PC-9 (cell line): ENCODE measurements around the gene BCO2. TPM values are rescaled to one million over a fixed set of nuclear protein-coding genes. Genes with fewer than 3 reads are reported as not detected.
A peak's percentile ranks its signal among the peaks of the same experiment; 100 is the strongest.

ENCODE experiments used
- BruUV-seq: library from RNA; stranded (reverse); fragments of 400-500 nt; replicated peaks from 2 replicates; lab custom pipeline; 2021; lab: Mats Ljungman, UMichigan
- CTCF ChIA-PET: fragments of 300-600 bp; sonication (Branson Sonifier 250); formaldehyde crosslinking; loops from one replicate; lab custom pipeline; 2022; ENCODE audit warnings: antibody characterized with exemption; lab: Charles Lee
- POLR2A ChIA-PET: fragments of 300-600 bp; sonication (Branson Sonifier 250); formaldehyde crosslinking; loops from one replicate; lab custom pipeline; 2022; ENCODE audit warnings: antibody characterized with exemption; ENCODE audit not compliant: unreplicated experiment; lab: Charles Lee
- DNase-seq, 2 experiments: peaks; one replicate each; pipeline versions ENCODE4 v3.0.0 to v3.0.0-alpha.2; 2015 to 2022; ENCODE audit warnings: mixed read lengths in 1 of 2
- H2AFZ ChIP-seq: fragments of 200-600 bp; sonication (generic); 2 replicates; pipeline ENCODE4 v1.8.1; 2017; ENCODE audit warnings: antibody characterized with exemption
- H3F3A ChIP-seq: fragments of 200-600 bp; sonication (generic); 2 replicates; pipeline ENCODE4 v1.8.1; 2017; ENCODE audit warnings: antibody characterized with exemption, mild to moderate bottlenecking, low read depth; ENCODE audit not compliant: insufficient read depth
- H3K27ac ChIP-seq: fragments of 200-600 bp; sonication (generic); 2 replicates; pipeline ENCODE4 v1.6.1; 2016; ENCODE audit warnings: mixed run types
- H3K27me3 ChIP-seq: fragments of 200-600 bp; sonication (generic); 2 replicates; pipeline ENCODE4 v1.6.1; 2016; ENCODE audit warnings: low read depth, mixed run types; ENCODE audit not compliant: insufficient read depth
- H3K36me3 ChIP-seq: fragments of 200-600 bp; sonication (generic); 2 replicates; pipeline ENCODE4 v1.6.1; 2016; ENCODE audit warnings: low read depth, mixed run types
- H3K4me1 ChIP-seq: fragments of 200-600 bp; sonication (generic); replicated peaks from 2 replicates; pipeline ENCODE4 v1.6.1; 2016; ENCODE audit warnings: mixed run types; ENCODE audit not compliant: insufficient read depth
- H3K4me2 ChIP-seq: fragments of 200-600 bp; sonication (generic); 2 replicates; pipeline ENCODE4 v1.6.1; 2017; ENCODE audit warnings: mixed run types
- H3K4me3 ChIP-seq: fragments of 200-600 bp; sonication (generic); 2 replicates; pipeline ENCODE4 v1.6.1; 2016; ENCODE audit warnings: mixed run types
- H3K79me2 ChIP-seq: fragments of 200-600 bp; sonication (generic); 2 replicates; pipeline ENCODE4 v1.6.1; 2017; ENCODE audit warnings: low read depth, mixed run types
- H3K9me2 ChIP-seq: fragments of 200-600 bp; sonication (generic); 2 replicates; pipeline ENCODE4 v1.8.1; 2017; ENCODE audit warnings: mild to moderate bottlenecking; ENCODE audit not compliant: insufficient read depth
- H3K9me3 ChIP-seq: fragments of 200-600 bp; sonication (generic); 2 replicates; pipeline ENCODE4 v1.8.1; 2016; ENCODE audit warnings: low read depth; ENCODE audit not compliant: insufficient read depth
- H4K20me1 ChIP-seq: fragments of 200-600 bp; sonication (generic); 2 replicates; pipeline ENCODE4 v1.8.1; 2017; ENCODE audit not compliant: insufficient read depth
- EZH2 ChIP-seq: fragments of 200-600 bp; sonication (generic); IDR thresholded peaks from 2 replicates; pipeline ENCODE4 v1.8.0; 2017; ENCODE audit warnings: antibody characterized with exemption, low read depth
- intact Hi-C: fragments of 100-400 bp; cut with micrococcal nuclease; formaldehyde crosslinking; loops from one replicate; pipeline ENCODE4 v1.10.0; 2022; ENCODE audit not compliant: unreplicated experiment
- total RNA-seq: library from RNA; stranded (reverse); gene quantifications from 2 replicates; pipeline ENCODE4 v1.2.3, GENCODE V29; 2021
- TF ChIP-seq, protein P1 (sequence below): fragments of 200-600 bp; sonication (generic); conservative IDR thresholded peaks from 2 replicates; pipeline ENCODE4 v1.6.1; 2017; ENCODE audit warnings: mixed run types, antibody characterized with exemption, mild to moderate bottlenecking, moderate library complexity

The BCO2 gene
- total RNA-seq, 1 experiment from 2014 or later: 3.0 TPM

DNA sequence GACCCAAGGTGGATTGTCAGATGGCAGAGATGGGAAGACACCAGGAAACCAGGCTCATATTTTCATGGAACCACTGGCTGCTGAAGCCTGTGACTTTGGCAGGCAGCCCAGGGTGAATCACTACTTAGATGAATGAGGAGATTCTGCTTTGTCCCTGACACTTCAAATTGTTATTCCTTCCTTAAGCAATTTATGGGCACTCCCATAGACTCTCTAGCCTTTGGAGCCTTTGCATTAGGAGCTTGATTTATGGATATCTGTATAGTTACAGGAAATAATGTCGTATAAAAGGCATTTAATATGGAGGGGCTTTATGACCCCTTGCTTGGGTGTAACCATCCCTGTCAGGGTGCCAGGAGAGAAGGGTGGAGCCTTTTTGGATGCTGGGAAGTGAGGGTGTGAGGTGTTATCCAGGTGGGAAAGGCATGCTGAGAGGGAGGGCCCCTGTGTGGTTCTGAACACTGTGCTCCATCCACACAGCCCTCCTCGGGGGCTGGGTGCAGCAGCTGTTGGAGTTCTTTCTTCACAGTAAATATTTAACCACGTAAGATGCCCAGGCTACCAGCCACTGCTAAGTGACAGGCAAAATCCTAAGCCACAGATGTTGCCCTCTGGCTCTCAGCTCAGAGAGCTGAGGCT is 46.7 kb upstream of the BCO2 start:
- DNase-seq: peak; percentile 81 to 91
- no peaks in the 10 kb centered on the region for H3K27me3 ChIP-seq
- H4K20me1 ChIP-seq: no peaks in the 10 kb centered on the region
- no peaks in the 10 kb centered on the region for H3K9me2 ChIP-seq
- BruUV-seq: no TSS peak
- H3F3A ChIP-seq: peaks cover 27% of the 10 kb centered on the region
- POLR2A ChIA-PET: interaction anchor here (0.5 kb wide), 1 partner anchor 31 kb away, joined by 5 read pairs; no protein-coding TSS in a partner anchor
- H3K9me3 ChIP-seq: no peaks in the 10 kb centered on the region
- no peak overlapping the region for H3K4me3 ChIP-seq
- peak overlapping the region; percentile 4; the same call in 1 of the 2 replicates for H3K4me2 ChIP-seq
- no peaks in the 10 kb centered on the region for H3K36me3 ChIP-seq
- H3K27ac ChIP-seq: peak overlapping the region; percentile 25; the same call in 1 of the 2 replicates
- no peak overlapping the region for H2AFZ ChIP-seq
- intact Hi-C loops: loop anchor here (1.0 kb wide), 1 partner anchor 29 kb away; no protein-coding TSS in a partner anchor
- peaks cover 24% of the 10 kb centered on the region for H3K4me1 ChIP-seq
- CTCF ChIA-PET: no interaction called here
- H3K79me2 ChIP-seq: no peaks in the 10 kb centered on the region
- TF ChIP-seq, protein P1, sequence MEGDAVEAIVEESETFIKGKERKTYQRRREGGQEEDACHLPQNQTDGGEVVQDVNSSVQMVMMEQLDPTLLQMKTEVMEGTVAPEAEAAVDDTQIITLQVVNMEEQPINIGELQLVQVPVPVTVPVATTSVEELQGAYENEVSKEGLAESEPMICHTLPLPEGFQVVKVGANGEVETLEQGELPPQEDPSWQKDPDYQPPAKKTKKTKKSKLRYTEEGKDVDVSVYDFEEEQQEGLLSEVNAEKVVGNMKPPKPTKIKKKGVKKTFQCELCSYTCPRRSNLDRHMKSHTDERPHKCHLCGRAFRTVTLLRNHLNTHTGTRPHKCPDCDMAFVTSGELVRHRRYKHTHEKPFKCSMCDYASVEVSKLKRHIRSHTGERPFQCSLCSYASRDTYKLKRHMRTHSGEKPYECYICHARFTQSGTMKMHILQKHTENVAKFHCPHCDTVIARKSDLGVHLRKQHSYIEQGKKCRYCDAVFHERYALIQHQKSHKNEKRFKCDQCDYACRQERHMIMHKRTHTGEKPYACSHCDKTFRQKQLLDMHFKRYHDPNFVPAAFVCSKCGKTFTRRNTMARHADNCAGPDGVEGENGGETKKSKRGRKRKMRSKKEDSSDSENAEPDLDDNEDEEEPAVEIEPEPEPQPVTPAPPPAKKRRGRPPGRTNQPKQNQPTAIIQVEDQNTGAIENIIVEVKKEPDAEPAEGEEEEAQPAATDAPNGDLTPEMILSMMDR: no peak
- no peak for TF ChIP-seq EZH2

DNA sequence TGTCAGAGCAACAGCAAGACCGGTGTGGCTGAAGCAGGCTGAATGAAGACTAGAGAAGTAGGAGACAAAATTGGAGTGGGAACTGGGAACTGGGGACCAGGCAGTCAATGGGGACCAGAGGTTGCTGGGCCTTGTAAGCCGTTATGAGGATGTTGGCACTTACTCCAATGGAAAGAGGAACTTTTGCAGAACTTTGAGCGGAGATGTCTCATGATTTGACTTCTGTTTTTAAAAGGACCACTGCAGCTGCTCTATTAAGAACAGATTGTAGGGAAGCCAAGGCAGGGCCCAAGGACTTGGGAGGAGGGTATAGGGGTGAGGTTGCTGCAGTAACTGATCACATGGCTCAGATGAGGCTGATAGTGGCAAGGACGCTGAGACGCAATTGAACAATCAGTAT is 45.7 kb upstream of the BCO2 start:
- no peak overlapping the region for H3K4me3 ChIP-seq
- no peaks in the 10 kb centered on the region for H3K27me3 ChIP-seq
- POLR2A ChIA-PET: no interaction called here
- H3K4me2 ChIP-seq: no peak overlapping the region
- DNase-seq: no peak
- no peak overlapping the region for H2AFZ ChIP-seq
- no peaks in the 10 kb centered on the region for H3K36me3 ChIP-seq
- H3K9me2 ChIP-seq: no peaks in the 10 kb centered on the region
- no peak for TF ChIP-seq EZH2
- TF ChIP-seq, protein P1: no peak
- CTCF ChIA-PET: no interaction called here
- no peaks in the 10 kb centered on the region for H4K20me1 ChIP-seq
- H3K79me2 ChIP-seq: no peaks in the 10 kb centered on the region
- H3K27ac ChIP-seq: no peak overlapping the region
- H3F3A ChIP-seq: peaks cover 27% of the 10 kb centered on the region
- H3K9me3 ChIP-seq: no peaks in the 10 kb centered on the region
- intact Hi-C loops: no loop called here
- no TSS peak for BruUV-seq
- H3K4me1 ChIP-seq: peaks cover 24% of the 10 kb centered on the region

DNA sequence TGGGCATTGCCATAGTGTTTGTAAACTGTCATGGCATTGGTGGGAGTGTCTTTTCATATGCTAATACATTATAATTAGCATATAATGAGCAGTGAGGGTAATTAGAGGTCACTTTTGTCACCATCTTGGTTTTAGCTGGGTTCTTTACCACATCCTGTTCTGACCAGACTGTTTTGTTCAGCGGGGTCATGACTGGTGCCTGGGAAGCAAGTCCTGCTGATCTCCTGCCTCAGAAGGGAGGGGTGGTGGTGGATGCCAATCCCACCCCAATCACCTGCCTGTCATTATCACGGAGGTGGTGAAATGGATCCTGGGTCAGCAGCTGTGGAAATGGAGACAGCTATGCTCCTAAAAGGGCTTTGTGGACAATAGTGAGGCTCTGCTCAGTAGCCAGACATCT is 42.6 kb upstream of the BCO2 start:
- Histone ChIP-seq H3K36me3 (no peaks in the 10 kb centered on the region), H3K27me3 (no peaks in the 10 kb centered on the region), H3K27ac (no peak overlapping the region), H3K79me2 (no peaks in the 10 kb centered on the region), H3K9me3 (no peaks in the 10 kb centered on the region), H3K9me2 (no peaks in the 10 kb centered on the region), H2AFZ (no peak overlapping the region), H3F3A (peaks cover 26% of the 10 kb centered on the region; the same call in 1 of the 2 replicates), H3K4me1 (peaks cover 24% of the 10 kb centered on the region), H4K20me1 (no peaks in the 10 kb centered on the region), H3K4me2 (no peak overlapping the region), H3K4me3 (no peak overlapping the region)
- TF ChIP-seq, protein P1: no peak
- TF ChIP-seq EZH2: no peak
- CTCF ChIA-PET: no interaction called here
- no TSS peak for BruUV-seq
- DNase-seq: no peak
- intact Hi-C loops: no loop called here
- POLR2A ChIA-PET: no interaction called here
